ENCODE results near the gene CDK11B. TPM values are rescaled to one million over a fixed set of nuclear protein-coding genes. Genes with fewer than 3 reads are reported as not detected.

CDK11B gene
- total RNA-seq, 4 donors from 2014 or later, result 12.6 to 31.8 (median 24.7) TPM

GRCh38 chr1:1618396-1619068 is 40.3 kb downstream of the CDK11B start:
- TF ChIP-seq, protein P1, sequence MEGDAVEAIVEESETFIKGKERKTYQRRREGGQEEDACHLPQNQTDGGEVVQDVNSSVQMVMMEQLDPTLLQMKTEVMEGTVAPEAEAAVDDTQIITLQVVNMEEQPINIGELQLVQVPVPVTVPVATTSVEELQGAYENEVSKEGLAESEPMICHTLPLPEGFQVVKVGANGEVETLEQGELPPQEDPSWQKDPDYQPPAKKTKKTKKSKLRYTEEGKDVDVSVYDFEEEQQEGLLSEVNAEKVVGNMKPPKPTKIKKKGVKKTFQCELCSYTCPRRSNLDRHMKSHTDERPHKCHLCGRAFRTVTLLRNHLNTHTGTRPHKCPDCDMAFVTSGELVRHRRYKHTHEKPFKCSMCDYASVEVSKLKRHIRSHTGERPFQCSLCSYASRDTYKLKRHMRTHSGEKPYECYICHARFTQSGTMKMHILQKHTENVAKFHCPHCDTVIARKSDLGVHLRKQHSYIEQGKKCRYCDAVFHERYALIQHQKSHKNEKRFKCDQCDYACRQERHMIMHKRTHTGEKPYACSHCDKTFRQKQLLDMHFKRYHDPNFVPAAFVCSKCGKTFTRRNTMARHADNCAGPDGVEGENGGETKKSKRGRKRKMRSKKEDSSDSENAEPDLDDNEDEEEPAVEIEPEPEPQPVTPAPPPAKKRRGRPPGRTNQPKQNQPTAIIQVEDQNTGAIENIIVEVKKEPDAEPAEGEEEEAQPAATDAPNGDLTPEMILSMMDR (IDR thresholded peaks at IDR 0.05), result no peak
- TF ChIP-seq EP300 (IDR thresholded peaks at IDR 0.05) (no peak), POLR2A (IDR thresholded peaks at IDR 0.05) (no peak)
- Histone ChIP-seq H3K27me3 (no peaks in the 10 kb centered on the region), H3K4me3 (no peak overlapping the region), H3K27ac (no peak overlapping the region), H3K4me1 (peaks cover 0 to 44% (median 25%) of the 10 kb centered on the region in 4 donors), H3K36me3 (peaks cover 0 to 49% (median 0%) of the 10 kb centered on the region in 3 donors), H3K9me3 (no peaks in the 10 kb centered on the region)
- 95 to 98% methylated on average over 8 to 9 of the region's 9 CpGs for WGBS, 2 donors
- DNase-seq (ENCODE audit: low spot score in 2 of 2), result no peak

- TF ChIP-seq, protein P1 (IDR thresholded peaks at IDR 0.05), result no peak
- no peak for TF ChIP-seq EP300 (IDR thresholded peaks at IDR 0.05)
- no peak for TF ChIP-seq POLR2A (IDR thresholded peaks at IDR 0.05)
Measured at GRCh38 chr1:1617925-1618324, 40.9 kb downstream of the CDK11B start.

DNA sequence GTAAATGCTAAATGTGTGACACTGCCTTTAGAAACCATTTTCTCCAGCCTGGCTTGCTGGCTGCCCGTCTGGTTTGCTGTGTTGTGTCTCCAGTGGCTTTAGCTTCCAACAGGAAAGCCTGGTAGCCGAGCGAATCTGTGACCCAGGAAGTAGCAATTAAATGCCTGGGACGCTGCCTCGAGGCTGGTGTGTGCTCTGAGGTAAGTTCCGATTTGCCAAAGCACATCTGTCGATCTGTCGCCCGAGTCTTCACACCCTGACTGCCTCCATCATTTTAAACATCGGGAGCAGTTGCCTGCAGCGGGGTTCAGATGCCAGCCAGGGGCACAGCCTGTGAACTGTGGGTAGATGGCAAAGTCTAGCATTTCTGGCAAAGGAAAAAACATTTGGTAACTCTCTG is 41.3 kb downstream of the CDK11B start:
- Histone ChIP-seq H3K9me3 (no peaks in the 10 kb centered on the region), H3K36me3 (peaks cover 0 to 40% (median 0%) of the 10 kb centered on the region in 3 donors), H3K4me3 (no peak overlapping the region), H3K4me1 (peaks cover 0 to 48% (median 28%) of the 10 kb centered on the region in 4 donors), H3K27me3 (no peaks in the 10 kb centered on the region), H3K27ac (no peak overlapping the region)
- 84 to 87% methylated on average over 9 to 11 of the region's 11 CpGs for WGBS, 2 donors
- TF ChIP-seq POLR2A (IDR thresholded peaks at IDR 0.05) (no peak), EP300 (IDR thresholded peaks at IDR 0.05) (no peak)
- TF ChIP-seq, protein P1 (IDR thresholded peaks at IDR 0.05), result no peak
- no peak for DNase-seq (ENCODE audit: low spot score in 2 of 2)

More at GRCh38 chr1:1617925-1618324, 40.9 kb downstream of the CDK11B start:
- H3K4me3 ChIP-seq, result no peak overlapping the region
- H3K36me3 ChIP-seq, result peaks cover 0 to 44% (median 0%) of the 10 kb centered on the region in 3 donors
- no peaks in the 10 kb centered on the region for H3K27me3 ChIP-seq
- no peak for DNase-seq (ENCODE audit: low spot score in 2 of 2)
- H3K4me1 ChIP-seq, result peaks cover 0 to 48% (median 28%) of the 10 kb centered on the region in 4 donors
- no peak overlapping the region for H3K27ac ChIP-seq
- WGBS, 2 donors, result 88 to 94% methylated on average over 3 to 5 of the region's 6 CpGs
- no peaks in the 10 kb centered on the region for H3K9me3 ChIP-seq

DNA sequence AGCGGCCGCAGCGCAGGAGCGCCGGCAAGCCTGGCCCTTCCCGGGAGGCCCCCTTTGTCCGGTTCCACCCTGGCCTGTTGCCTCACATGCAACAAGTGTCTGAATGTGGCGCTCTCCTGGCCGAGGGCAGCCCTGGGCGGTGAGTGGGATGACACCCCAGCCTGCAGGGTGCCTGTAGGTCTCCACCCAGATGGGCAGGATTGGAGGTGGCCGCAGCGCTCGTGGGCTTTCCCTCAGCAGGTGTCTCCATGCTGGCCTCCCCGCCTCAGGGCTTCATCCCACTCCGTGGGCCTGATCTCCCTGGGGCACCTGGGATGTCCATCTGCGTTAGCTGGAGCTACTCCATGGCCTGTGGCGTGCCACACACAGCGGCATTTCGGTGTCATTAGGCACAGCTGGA is 42.0 kb downstream of the CDK11B start:
- Histone ChIP-seq H3K4me3 (peak overlapping the region; percentile 44 to 96 (median 92)), H3K9me3 (no peaks in the 10 kb centered on the region), H3K27ac (peak overlapping the region in 1 of 4 donors; percentile 99), H3K27me3 (no peaks in the 10 kb centered on the region), H3K4me1 (peaks cover 0 to 50% (median 28%) of the 10 kb centered on the region in 4 donors), H3K36me3 (peaks cover 0 to 39% (median 0%) of the 10 kb centered on the region in 3 donors)
- TF ChIP-seq POLR2A (IDR thresholded peaks at IDR 0.05) (no peak), EP300 (IDR thresholded peaks at IDR 0.05) (no peak)
- TF ChIP-seq, protein P1 (IDR thresholded peaks at IDR 0.05), result no peak
- 72 to 76% methylated on average over 19 of the region's 19 CpGs for WGBS, 2 donors
- DNase-seq (ENCODE audit: low spot score in 2 of 2), result no peak

GRCh38 chr1:1616045-1616790 is 42.6 kb downstream of the CDK11B start:
- Histone ChIP-seq H3K27ac (peak overlapping the region; percentile 99 to 100 (median 100)), H3K4me1 (peaks cover 0 to 53% (median 28%) of the 10 kb centered on the region in 4 donors), H3K4me3 (peak overlapping the region; percentile 44 to 96 (median 92))

More at GRCh38 chr1:1616045-1616790, 42.6 kb downstream of the CDK11B start:
- TF ChIP-seq EP300 (IDR thresholded peaks at IDR 0.05) (no peak), POLR2A (IDR thresholded peaks at IDR 0.05) (no peak)
- TF ChIP-seq, protein P1 (IDR thresholded peaks at IDR 0.05), result no peak
- Histone ChIP-seq H3K9me3 (no peaks in the 10 kb centered on the region), H3K27me3 (no peaks in the 10 kb centered on the region), H3K36me3 (peaks cover 0 to 33% (median 0%) of the 10 kb centered on the region in 3 donors)
- 5 to 40% methylated on average over 10 to 24 of the region's 80 CpGs for WGBS, 2 donors
- no peak for DNase-seq (ENCODE audit: low spot score in 2 of 2)

All from tibial nerve (tissue), 4 donors.